Umbilical cord (tissue), 2 donors: Measurements from ENCODE around the gene CFAP298. TPM values are rescaled to one million over a fixed set of nuclear protein-coding genes. Genes with fewer than 3 reads are reported as not detected.
"Not testable (repeated sequence)": the region's sequence is repeated elsewhere in the genome, so short reads cannot be mapped to it uniquely, and the experiment has no call there.

Experiments
- DNase-seq: peaks from one replicate; pipeline ENCODE4 v3.0.0-alpha.2; 2015; ENCODE audit warnings: low spot score
- total RNA-seq: library from RNA; depleted of rRNA; stranded (reverse); fragments of >200 nt; gene quantifications from one replicate; pipeline ENCODE4 v1.2.3, GENCODE V29; 2014; ENCODE audit warnings: low replicate concordance; ENCODE audit not compliant: insufficient read depth

Gene CFAP298
- total RNA-seq, 1 donor from 2014 or later = 14.9 TPM

DNA sequence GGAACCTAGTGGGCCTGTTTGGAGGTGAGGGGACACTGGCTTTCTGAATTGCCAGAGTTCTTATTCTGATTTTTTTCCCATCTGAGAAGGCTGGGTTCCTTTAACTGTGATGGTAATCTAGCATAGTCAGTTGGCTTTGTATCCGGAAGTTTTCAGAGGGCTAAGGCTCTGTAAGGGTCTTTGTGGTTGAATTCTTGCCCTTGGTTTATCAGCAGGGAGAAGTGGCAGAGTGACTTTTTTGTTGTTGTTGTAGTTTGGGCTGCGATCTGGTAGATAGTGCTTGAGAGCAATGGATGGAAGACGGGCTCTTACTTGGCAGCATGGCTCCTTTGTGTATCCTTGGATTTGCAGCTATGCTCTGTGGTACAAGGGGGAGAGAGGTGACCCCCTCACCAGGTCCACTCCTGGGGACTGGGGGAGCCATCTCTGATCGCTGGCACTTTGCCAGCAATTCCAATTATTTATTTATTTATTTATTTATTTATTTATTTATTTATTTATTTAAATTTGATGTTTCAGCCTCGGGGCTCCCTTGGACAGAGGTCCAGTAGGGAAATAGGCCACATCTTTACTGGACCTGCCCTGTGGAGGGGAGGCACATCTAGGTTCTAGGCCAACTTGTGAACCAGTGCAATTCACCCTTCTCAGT lies 45.3 kb downstream of the CFAP298 start:
- no peak for DNase-seq

DNA sequence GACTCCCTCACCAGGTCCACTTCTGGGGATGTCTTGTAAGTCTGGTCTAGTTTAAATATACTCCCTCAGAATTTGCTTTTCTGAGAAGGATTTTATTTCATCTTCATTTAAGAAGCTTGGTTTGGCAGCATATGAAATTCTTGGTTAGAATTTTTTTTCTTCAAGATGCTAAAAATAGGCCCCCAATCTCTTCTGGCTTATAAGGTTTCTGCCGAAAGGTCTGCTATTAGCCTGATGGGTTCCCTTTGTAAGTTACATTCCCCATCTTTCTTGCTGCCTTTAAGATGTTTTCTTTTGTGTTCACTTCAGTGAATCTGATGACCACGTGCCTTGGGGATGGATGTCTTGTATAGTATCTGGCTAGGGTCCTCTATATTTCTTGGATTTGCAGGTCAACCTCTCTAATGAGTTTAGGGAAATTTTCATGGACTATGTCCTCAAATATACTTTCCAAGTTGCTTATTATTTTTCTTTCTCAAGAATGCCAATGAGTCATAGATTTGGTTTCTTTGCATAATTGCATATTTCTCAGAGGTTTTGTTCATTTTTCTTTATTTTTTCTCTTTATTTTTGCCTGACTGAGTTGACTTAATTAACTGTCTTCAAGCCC lies 46.2 kb downstream of the CFAP298 start:
- DNase-seq = no peak

DNA sequence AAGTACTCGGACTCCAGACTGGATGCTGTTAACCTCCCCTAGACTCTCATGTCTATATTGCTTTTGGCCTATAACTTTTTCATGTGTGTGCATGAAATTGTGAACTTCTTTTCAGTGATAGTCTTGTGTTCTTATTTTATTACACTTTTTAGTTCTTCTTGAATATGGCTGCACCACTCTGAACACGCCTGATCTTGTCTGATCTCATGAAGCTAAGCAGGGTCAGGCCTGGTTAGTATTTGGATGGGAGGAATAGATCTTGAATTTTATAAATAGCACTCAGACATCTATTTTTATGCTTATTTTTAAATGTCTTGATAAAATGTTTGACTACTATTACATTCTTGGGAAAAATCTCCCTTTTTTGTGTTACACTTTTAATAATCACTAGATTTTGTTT lies 49.3 kb downstream of the CFAP298 start:
- peak; percentile 11 for DNase-seq

DNA sequence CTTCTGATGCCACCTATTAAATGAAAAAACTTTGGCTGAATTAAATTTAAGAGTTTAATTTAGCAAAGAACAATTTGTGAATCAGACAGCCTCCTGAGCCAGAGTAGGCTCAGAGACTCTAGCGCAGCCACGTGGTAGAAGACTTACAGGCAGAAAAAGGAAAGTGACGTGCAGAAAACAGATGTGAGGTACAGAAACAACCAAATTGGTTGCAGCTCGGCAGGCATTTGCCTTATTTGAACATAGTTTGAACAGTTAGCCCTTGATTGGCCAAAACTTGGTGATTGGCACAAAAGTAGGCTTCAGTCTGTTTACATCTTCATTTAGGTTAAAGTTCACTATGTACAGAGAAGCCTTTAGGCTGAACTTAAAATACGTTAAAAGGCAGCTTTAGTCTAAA lies 49.8 kb downstream of the CFAP298 start:
- peak; percentile 69 for DNase-seq

DNA sequence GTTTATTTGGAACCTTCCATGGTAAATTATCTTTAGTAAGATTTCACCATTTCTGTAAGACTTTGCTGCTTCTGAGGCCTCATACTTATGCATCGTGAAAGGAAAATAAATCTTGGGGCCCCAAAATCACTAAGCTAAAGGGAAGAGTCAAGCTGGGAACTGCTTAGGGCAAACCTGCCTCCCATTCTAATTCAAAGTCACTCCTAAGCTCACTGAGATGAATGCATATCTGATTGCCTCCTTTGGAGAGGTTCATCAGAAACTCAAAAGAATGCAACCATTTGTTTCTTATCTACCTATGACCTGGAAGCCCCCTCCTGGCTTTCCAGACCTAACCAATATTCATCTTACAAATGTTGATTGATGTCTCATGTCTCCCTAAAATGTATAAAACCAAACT lies 50.7 kb downstream of the CFAP298 start:
- DNase-seq = not testable (repeated sequence)

DNA sequence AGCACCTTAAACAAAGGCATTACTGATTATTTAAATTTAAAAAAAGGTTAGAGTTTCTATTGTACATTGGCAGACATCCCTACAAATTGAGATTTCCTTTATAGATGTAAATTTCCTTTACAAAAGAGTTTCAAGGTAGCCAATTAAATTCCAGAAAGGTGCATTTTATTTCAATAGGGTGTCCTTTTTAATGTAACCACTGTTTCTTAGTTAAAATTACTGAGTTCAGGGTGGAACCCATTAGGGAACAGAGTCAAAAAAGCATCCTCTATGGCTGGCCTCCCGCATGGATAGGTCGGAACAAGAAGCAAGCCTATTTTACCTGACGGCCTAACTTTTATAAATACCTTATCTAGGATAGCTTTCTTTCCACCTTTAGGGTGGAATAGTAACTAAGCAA lies 51.3 kb downstream of the CFAP298 start:
- no peak for DNase-seq

DNA sequence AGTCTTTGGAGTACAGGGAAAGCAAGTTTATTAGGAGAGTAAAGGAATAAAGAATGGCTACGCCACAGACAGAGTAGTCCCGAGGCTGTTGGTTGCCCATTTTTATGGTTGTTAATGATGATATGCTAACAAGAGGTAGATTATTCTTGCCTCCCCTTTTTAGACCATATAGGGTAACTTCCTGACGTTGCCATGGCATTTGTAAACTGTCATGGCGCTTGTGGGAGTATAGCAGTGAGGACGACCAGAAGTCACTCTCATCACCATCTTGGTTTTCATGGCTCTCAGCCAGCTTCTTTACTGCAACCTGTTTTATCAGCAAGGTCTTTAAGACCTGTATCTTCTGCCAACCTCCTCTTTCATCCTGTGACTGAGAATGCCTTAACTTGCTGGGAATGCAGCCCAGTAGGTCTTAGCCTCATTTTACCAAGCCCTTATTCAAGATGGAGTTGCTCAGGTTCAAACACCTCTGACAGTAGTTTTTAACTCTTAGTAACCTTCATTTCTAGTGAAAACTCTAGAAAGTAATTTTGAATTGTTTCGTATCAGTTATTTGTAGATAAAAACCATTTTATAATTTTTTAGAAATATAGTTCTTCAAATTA lies 53.1 kb downstream of the CFAP298 start:
- DNase-seq = no peak

DNA sequence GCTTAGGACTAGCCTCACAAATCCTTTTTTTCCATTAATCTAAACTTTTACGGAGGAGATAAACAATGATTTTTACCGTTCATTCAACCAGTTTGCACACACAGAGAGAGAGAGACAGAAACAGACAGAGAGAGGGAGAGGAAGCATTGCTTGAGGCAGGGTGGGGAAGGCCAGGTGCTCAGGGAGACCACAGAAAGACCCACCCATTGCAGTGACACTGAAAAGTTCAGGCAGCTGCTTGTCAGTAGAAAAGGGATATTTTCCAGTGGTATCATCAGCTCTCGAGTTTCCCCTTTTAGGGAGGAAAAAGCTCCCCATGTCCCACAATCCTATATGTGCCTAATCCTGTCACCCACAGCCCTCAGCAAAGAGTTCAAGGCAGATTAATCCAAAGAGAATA lies 54.1 kb downstream of the CFAP298 start:
- no peak for DNase-seq

DNA sequence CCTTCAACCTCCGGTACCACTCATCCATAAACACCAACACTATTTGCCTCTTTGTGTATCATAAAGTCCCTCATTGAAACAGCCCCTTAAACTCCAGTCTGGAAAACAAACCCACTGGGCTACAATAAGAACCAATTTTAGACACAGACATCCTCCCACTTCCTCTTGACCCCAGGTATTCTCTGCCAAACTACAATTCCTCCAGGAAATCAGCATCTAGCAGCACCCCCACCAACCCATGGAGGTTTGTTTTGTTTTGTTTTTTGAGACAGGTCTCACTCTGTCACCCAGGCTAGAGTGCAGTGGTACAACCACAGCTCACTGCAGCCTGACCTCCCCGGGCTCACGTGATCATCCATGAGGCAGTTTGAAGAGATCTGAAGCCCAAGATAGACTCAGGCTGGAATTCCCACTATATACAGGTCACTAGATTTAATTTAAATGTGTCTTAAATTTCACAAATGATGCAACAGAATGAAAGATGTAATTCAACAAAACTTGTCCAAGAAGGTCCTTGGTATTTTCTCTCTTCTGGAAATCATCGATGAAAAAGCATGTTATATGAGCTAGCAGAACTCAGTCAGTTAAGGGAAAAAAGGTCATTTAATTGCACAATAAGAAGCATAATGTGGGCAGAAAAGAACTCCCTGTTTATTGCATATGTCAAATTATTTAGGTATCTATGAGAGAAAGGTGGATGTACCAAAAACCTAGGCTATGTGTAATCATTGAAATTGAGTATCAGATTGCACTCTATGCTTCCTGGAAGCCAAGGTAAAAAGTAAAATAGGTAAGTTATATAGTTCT lies 57.1 kb downstream of the CFAP298 start:
- no peak for DNase-seq

DNA sequence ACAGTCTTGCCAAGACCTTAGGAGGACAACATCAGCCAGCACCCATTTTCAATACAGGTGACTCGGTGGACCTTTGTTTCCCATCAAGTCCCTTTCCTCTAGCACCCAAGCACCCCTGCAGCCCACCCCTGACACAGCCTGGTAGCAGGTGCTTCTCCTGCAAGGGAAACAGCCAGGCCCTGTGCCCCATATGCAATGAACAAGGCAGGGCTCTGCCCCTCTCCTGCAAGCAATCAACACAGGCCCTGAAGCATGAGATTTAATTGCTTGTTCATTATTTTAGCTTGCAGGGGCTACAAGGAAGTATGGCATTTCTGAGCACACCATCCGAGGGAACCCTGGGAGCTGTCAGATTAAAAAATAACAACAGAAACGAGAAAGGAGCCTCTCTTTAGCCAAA lies 62.3 kb downstream of the CFAP298 start:
- DNase-seq = no peak

DNA sequence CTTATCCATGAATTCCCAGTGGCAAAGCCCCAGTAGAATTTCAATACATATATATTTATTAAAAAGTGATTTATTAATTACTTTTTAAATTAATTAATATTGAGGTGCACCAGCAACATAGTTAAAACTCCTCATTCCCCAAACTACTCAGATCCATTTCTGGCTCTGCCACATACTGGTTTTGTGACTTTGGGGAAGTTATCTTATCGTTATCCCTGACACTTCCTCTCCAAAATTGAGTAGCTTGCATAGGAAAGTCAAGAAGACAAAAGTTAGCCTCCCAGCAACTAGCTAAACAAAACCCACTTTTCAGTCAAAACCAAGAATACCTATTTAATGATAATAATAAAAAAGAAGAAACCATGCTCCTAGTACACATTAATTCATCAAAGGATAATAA lies 62.7 kb downstream of the CFAP298 start:
- DNase-seq = no peak

Other genes starting within 250 kb of the CFAP298 start
- 20.2 TPM for gene URB1, start 219.4 kb downstream of the CFAP298 start, total RNA-seq
- 7.5 TPM for gene EVA1C, start 199.7 kb downstream of the CFAP298 start, total RNA-seq
- gene TCP10L, start 26.9 kb downstream of the CFAP298 start, total RNA-seq = not detected
- 2.9 TPM for gene SYNJ1, start 115.6 kb upstream of the CFAP298 start, total RNA-seq
- gene PAXBP1, start 159.4 kb upstream of the CFAP298 start, total RNA-seq = 47.4 TPM